ENCODE results near the gene TSNAX.
A peak's percentile ranks its signal among the peaks of the same experiment; 100 is the strongest.

Gene TSNAX

DNA sequence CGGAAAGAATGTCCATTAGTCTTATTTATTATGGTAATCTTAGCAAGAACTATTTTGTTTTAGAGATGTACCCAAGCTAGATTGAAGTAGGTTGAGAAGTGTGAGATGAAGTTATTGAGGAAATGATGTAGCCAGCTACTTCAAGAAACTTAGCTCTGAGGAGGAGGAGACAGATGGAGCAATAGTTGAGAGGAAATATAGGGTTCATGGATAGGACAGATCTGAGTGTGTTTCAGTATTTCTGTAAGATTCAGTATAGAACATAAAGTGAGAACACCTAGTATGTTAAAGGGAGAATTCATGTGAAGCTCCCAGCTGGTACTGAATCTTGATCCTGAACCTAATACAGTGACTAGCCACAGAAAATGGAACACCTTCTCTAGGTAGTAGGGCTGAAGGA, 28.9 kb downstream of the TSNAX start:
- H3K4me3 ChIP-seq (ENCODE audit: control insufficient read depth, low read depth, low read length) = no peak overlapping the region
- no peak for DNase-seq (ENCODE audit: low read depth)
- TF ChIP-seq, protein P1, sequence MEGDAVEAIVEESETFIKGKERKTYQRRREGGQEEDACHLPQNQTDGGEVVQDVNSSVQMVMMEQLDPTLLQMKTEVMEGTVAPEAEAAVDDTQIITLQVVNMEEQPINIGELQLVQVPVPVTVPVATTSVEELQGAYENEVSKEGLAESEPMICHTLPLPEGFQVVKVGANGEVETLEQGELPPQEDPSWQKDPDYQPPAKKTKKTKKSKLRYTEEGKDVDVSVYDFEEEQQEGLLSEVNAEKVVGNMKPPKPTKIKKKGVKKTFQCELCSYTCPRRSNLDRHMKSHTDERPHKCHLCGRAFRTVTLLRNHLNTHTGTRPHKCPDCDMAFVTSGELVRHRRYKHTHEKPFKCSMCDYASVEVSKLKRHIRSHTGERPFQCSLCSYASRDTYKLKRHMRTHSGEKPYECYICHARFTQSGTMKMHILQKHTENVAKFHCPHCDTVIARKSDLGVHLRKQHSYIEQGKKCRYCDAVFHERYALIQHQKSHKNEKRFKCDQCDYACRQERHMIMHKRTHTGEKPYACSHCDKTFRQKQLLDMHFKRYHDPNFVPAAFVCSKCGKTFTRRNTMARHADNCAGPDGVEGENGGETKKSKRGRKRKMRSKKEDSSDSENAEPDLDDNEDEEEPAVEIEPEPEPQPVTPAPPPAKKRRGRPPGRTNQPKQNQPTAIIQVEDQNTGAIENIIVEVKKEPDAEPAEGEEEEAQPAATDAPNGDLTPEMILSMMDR (conservative IDR thresholded peaks at IDR 0.05; ENCODE audit: control insufficient read depth, insufficient read depth, low read depth, low read length) = no peak

DNA sequence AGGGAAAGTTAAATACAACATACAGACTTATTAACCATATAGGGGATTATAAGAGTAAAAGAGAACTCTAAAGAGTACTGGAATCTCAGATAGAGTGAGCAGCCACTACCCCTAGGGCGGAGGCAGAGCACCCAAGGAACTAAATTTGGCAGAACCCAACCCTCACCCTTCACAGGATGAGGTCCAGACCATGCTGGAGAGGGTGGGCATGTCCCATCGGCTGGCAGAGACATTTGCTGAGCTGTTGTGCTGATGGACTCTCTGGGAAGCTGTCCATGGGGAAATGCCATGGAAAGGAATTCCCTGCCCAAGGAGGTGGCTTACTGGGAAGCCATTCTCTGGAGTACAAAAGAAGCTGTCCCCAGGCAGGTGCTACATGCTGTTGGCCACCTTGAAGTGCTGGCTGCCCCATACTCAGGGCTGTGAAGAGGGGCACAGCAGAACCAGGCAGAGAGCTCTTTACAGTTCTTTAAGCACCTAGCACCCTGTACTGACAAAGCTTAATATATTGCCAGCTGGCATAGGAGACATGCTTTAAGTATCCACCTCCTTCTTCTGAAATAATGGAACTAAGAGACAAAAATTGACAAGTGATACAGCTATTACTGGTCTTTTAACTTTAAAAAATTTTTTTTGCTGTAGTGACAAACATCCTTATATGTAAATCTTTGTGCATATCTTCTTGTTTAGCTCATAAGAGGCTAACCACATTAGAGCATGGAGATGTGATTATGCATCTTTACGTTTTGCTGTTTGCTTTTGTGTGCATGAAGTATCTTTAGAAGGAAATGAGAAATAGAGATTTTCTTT, 29.6 kb downstream of the TSNAX start:
- H3K4me3 ChIP-seq (ENCODE audit: control insufficient read depth, low read depth, low read length) = no peak overlapping the region
- peak; percentile 65 for DNase-seq (ENCODE audit: low read depth)
- TF ChIP-seq, protein P1 (conservative IDR thresholded peaks at IDR 0.05; ENCODE audit: control insufficient read depth, insufficient read depth, low read depth, low read length) = no peak

GRCh38 chr1:231558708-231559185, 30.3 kb downstream of the TSNAX start:
- no peak for DNase-seq (ENCODE audit: low read depth)
- no peak overlapping the region for H3K4me3 ChIP-seq (ENCODE audit: control insufficient read depth, low read depth, low read length)
- TF ChIP-seq, protein P1 (conservative IDR thresholded peaks at IDR 0.05; ENCODE audit: control insufficient read depth, insufficient read depth, low read depth, low read length) = no peak

GRCh38 chr1:231561647-231562383, 33.3 kb downstream of the TSNAX start:
- DNase-seq (ENCODE audit: low read depth) = no peak
- no peak overlapping the region for H3K4me3 ChIP-seq (ENCODE audit: control insufficient read depth, low read depth, low read length)
- TF ChIP-seq, protein P1 (conservative IDR thresholded peaks at IDR 0.05; ENCODE audit: control insufficient read depth, insufficient read depth, low read depth, low read length) = no peak

DNA sequence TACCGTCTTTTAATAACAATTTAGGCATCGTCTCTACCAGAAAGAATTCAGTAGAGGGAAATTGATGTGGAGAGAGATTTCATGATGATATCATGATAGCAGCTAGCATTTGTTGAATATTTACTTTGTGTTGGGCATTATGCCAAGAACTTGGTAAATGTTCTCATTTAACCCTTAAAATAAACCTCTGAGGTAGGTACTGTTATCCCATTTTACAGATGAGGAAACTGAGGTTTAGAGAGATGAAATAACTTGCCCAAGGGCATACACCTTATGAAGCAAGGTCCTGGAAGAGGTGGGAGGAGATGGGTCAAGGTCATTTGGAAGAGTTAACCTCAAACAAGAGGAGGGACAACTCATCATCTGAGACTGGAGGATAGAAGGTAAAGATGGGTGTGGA, 34.8 kb downstream of the TSNAX start:
- DNase-seq (ENCODE audit: low read depth) = no peak
- no peak overlapping the region for H3K4me3 ChIP-seq (ENCODE audit: control insufficient read depth, low read depth, low read length)
- TF ChIP-seq, protein P1 (conservative IDR thresholded peaks at IDR 0.05; ENCODE audit: control insufficient read depth, insufficient read depth, low read depth, low read length) = no peak

DNA sequence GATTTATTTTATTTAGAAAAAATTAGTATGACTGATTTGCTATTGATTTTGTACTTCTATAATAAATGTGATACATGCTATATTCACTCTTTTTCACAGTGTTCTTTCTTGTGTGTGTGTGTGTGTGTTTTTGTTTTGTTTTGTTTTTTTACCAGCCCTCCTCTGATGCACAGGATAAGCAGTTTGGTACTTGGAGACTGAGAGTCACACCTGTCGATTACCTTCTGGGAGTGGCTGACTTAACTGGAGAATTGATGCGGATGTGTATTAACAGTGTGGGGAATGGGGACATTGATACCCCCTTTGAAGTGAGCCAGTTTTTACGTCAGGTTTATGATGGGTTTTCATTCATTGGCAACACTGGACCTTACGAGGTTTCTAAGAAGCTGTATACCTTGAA, 35.9 kb downstream of the TSNAX start:
- TF ChIP-seq, protein P1 (conservative IDR thresholded peaks at IDR 0.05; ENCODE audit: control insufficient read depth, insufficient read depth, low read depth, low read length) = no peak
- H3K4me3 ChIP-seq (ENCODE audit: control insufficient read depth, low read depth, low read length) = no peak overlapping the region
- DNase-seq (ENCODE audit: low read depth) = no peak
